Panc1 (cell line): ENCODE results near the gene TMX4. TPM values are rescaled to one million over a fixed set of nuclear protein-coding genes. Genes with fewer than 3 reads are reported as not detected.

Experiments used
- ATAC-seq: fragments of 200-7000 bp; cut with Tn5 transposase; 2 replicates; pipeline ENCODE4 v1.9.1; 2020; ENCODE audit warnings: mild to moderate bottlenecking, moderate library complexity
- BruUV-seq: library from RNA; stranded (reverse); fragments of 400-500 nt; replicated peaks from 2 replicates; lab custom pipeline; 2021; lab: Mats Ljungman, UMichigan
- CTCF ChIA-PET: fragments of 300-600 bp; sonication (Branson Sonifier 250); formaldehyde crosslinking; loops from one replicate; lab custom pipeline; 2022; ENCODE audit warnings: antibody characterized with exemption; lab: Charles Lee
- POLR2A ChIA-PET: fragments of 300-600 bp; sonication (Branson Sonifier 250); formaldehyde crosslinking; loops from one replicate; lab custom pipeline; 2022; ENCODE audit warnings: antibody characterized with exemption; lab: Charles Lee
- DNase-seq: peaks from one replicate; pipeline ENCODE4 v3.0.0-alpha.2; 2010; ENCODE audit warnings: low read depth, low spot score
- H3K27ac ChIP-seq: 2 replicates; pipeline ENCODE4 v1.5.1; 2011; ENCODE audit warnings: mild to moderate bottlenecking, low read length, inconsistent platforms
- H3K27me3 ChIP-seq: fragments of 200-500 bp; sonication (Bioruptor generic); 2 replicates; pipeline ENCODE4 v1.6.0; 2014; ENCODE audit warnings: low read length, inconsistent platforms; ENCODE audit not compliant: control insufficient read depth, insufficient read depth
- H3K36me3 ChIP-seq: fragments of 200-500 bp; sonication (Bioruptor generic); 2 replicates; pipeline ENCODE4 v1.5.1; 2014; ENCODE audit warnings: inconsistent platforms, mild to moderate bottlenecking, low read length, moderate library complexity; ENCODE audit not compliant: control insufficient read depth, insufficient read depth
- H3K4me1 ChIP-seq: 2 replicates; pipeline ENCODE4 v1.5.1; 2011; ENCODE audit warnings: inconsistent platforms, mild to moderate bottlenecking, low read length, moderate library complexity; ENCODE audit not compliant: control insufficient read depth, insufficient read depth
- H3K4me3 ChIP-seq, 2 experiments: 2 replicates each; pipeline ENCODE4 v1.5.1; 2011 to 2012; ENCODE audit warnings: low read depth in 2 of 2, low read length in 2 of 2, mild to moderate bottlenecking in 2 of 2, inconsistent platforms in 1 of 2, moderate library complexity in 1 of 2
- H3K9me3 ChIP-seq: fragments of 200-500 bp; sonication (Bioruptor generic); 2 replicates; pipeline ENCODE4 v1.5.1; 2014; ENCODE audit warnings: low read depth, mild to moderate bottlenecking, inconsistent platforms, low read length, moderate library complexity; ENCODE audit not compliant: control insufficient read depth, insufficient read depth
- POLR2AphosphoS5 ChIP-seq: IDR thresholded peaks from 2 replicates; pipeline ENCODE4 v1.6.1; 2012; ENCODE audit warnings: mild to moderate bottlenecking, low read depth, low read length, moderate library complexity
- REST ChIP-seq, 2 experiments: IDR thresholded peaks; 2 replicates each; pipeline ENCODE4 v1.6.1; 2011 to 2012; ENCODE audit warnings: low read depth in 2 of 2, control low read depth in 1 of 2, low read length in 1 of 2, mild to moderate bottlenecking in 1 of 2, moderate library complexity in 1 of 2; ENCODE audit not compliant: insufficient read depth in 1 of 2
- SIN3A ChIP-seq: IDR thresholded peaks from 2 replicates; pipeline ENCODE4 v1.6.1; 2012; ENCODE audit warnings: low read depth, mild to moderate bottlenecking, low read length, moderate library complexity, borderline replicate concordance; ENCODE audit not compliant: insufficient read depth
- TCF7L2 ChIP-seq: IDR thresholded peaks from 2 replicates; pipeline ENCODE4 v1.6.1; 2011; ENCODE audit warnings: mild to moderate bottlenecking, low read depth, low read length, inconsistent platforms
- in situ Hi-C: cut with HindIII; loops from 2 replicates; pipeline ENCODE4 v1.10.0; 2016; ENCODE audit warnings: low sequenced_read_pairs, low pct_unique_long_range_greater_than_20kb
- intact Hi-C: fragments of 100-400 bp; cut with micrococcal nuclease; formaldehyde crosslinking; loops from one replicate; pipeline ENCODE4 v1.10.0; 2022; ENCODE audit not compliant: unreplicated experiment
- total RNA-seq: library from RNA; stranded (reverse); gene quantifications from one replicate; pipeline ENCODE4 v1.2.1, GENCODE V29; 2021; ENCODE audit not compliant: unreplicated experiment
- TF ChIP-seq, protein P1 (sequence below): fragments of 450-650 bp; IDR thresholded peaks from 2 replicates; pipeline ENCODE4 v1.5.1; 2017; ENCODE audit warnings: mild to moderate bottlenecking

Gene TMX4
- total RNA-seq, 1 experiment from 2014 or later = 34.6 TPM

GRCh38 chr20:7994809-7995208 lies 24.8 kb downstream of the TMX4 start:
- H3K9me3 ChIP-seq = peaks cover 3% of the 10 kb centered on the region; the same call in 1 of the 2 replicates
- no peak for ATAC-seq
- no peak for TF ChIP-seq POLR2AphosphoS5
- TF ChIP-seq, protein P1, sequence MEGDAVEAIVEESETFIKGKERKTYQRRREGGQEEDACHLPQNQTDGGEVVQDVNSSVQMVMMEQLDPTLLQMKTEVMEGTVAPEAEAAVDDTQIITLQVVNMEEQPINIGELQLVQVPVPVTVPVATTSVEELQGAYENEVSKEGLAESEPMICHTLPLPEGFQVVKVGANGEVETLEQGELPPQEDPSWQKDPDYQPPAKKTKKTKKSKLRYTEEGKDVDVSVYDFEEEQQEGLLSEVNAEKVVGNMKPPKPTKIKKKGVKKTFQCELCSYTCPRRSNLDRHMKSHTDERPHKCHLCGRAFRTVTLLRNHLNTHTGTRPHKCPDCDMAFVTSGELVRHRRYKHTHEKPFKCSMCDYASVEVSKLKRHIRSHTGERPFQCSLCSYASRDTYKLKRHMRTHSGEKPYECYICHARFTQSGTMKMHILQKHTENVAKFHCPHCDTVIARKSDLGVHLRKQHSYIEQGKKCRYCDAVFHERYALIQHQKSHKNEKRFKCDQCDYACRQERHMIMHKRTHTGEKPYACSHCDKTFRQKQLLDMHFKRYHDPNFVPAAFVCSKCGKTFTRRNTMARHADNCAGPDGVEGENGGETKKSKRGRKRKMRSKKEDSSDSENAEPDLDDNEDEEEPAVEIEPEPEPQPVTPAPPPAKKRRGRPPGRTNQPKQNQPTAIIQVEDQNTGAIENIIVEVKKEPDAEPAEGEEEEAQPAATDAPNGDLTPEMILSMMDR = no peak
- no peak for TF ChIP-seq TCF7L2
- no peak for TF ChIP-seq SIN3A
- no peak for TF ChIP-seq REST (IDR thresholded peaks at IDR 0.05; ENCODE audit: insufficient read depth in 1 of 2, low read depth in 2 of 2, low read length in 1 of 2)
- H3K27me3 ChIP-seq = no peaks in the 10 kb centered on the region
- H3K4me1 ChIP-seq = no peaks in the 10 kb centered on the region
- H3K4me3 ChIP-seq = no peak overlapping the region
- BruUV-seq = no TSS peak
- no peak for DNase-seq
- H3K27ac ChIP-seq = no peak overlapping the region
- ChIA-PET CTCF (no interaction called here), POLR2A (no interaction called here)
- in situ Hi-C loops (no loop called here), intact Hi-C loops (no loop called here)
- H3K36me3 ChIP-seq = no peaks in the 10 kb centered on the region

DNA sequence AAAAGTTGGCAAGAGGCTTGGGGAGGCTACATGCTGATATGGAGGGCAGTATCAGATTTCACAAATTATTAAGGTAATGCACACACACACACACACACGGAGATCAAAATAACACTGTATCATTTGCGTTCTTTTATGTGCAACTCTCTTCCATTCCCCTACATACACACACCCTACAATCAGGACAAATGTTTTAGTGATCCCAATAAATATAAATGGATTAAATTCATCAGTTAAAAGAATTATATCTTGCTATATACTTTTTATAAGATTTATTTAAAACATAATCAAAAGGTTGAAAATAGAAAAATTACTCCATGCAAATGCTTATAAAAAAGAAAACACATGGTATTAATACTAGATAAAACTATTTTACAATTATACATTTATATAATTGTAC lies 25.9 kb downstream of the TMX4 start:
- CTCF ChIA-PET = no interaction called here
- H3K4me1 ChIP-seq = no peaks in the 10 kb centered on the region
- H3K27me3 ChIP-seq = no peaks in the 10 kb centered on the region
- intact Hi-C loops (no loop called here), in situ Hi-C loops (no loop called here)
- POLR2A ChIA-PET = no interaction called here
- no peak overlapping the region for H3K27ac ChIP-seq
- DNase-seq (no peak), ATAC-seq (no peak)
- H3K36me3 ChIP-seq = no peaks in the 10 kb centered on the region
- H3K9me3 ChIP-seq = peaks cover 3% of the 10 kb centered on the region; the same call in 1 of the 2 replicates
- TF ChIP-seq TCF7L2 = no peak
- no peak for TF ChIP-seq REST (IDR thresholded peaks at IDR 0.05; ENCODE audit: insufficient read depth in 1 of 2, low read depth in 2 of 2, low read length in 1 of 2)
- TF ChIP-seq POLR2AphosphoS5 = no peak
- TF ChIP-seq, protein P1 = no peak
- TF ChIP-seq SIN3A = no peak
- no peak overlapping the region for H3K4me3 ChIP-seq
- no TSS peak for BruUV-seq
